HuH-7.5 (cell line): ENCODE results near the gene EXOSC5.
"Not testable (repeated sequence)": the region's sequence is repeated elsewhere in the genome, so short reads cannot be mapped to it uniquely, and the experiment has no call there.

Experiments used
- DNase-seq: peaks from one replicate; pipeline ENCODE4 v3.0.0; 2011; ENCODE audit warnings: low spot score

The EXOSC5 gene

GRCh38 chr19:41366089-41366488, 31.1 kb downstream of the EXOSC5 start:
- no peak for DNase-seq

GRCh38 chr19:41364524-41365391, 32.4 kb downstream of the EXOSC5 start:
- no peak for DNase-seq

GRCh38 chr19:41363753-41364523, 33.2 kb downstream of the EXOSC5 start, which contains the start of gene B9D2:
Gene B9D2 (minus strand): TSS chr19:41364149. CDS start chr19:41363519, 630 bp downstream.
- peak; percentile 97 for DNase-seq

GRCh38 chr19:41363371-41363752, 33.8 kb downstream of the EXOSC5 start:
- no peak for DNase-seq

GRCh38 chr19:41362143-41362847, 34.9 kb downstream of the EXOSC5 start:
- DNase-seq = no peak

GRCh38 chr19:41359741-41360140, 37.4 kb downstream of the EXOSC5 start:
- no peak for DNase-seq

GRCh38 chr19:41357746-41358145, 39.4 kb downstream of the EXOSC5 start:
- no peak for DNase-seq

- DNase-seq = no peak
These were observed 40.0 kb downstream of the EXOSC5 start for GRCh38 chr19:41356984-41357739.

GRCh38 chr19:41355802-41356201, 41.4 kb downstream of the EXOSC5 start:
- no peak for DNase-seq

GRCh38 chr19:41355035-41355434, 42.1 kb downstream of the EXOSC5 start:
- DNase-seq = no peak

- no peak for DNase-seq
These were observed 42.7 kb downstream of the EXOSC5 start for GRCh38 chr19:41354343-41354953.

GRCh38 chr19:41353466-41354342, 43.5 kb downstream of the EXOSC5 start, which contains the start of gene TGFB1:
Gene TGFB1 (minus strand): TSS chr19:41353922. CDS start chr19:41353044, 878 bp downstream.
- DNase-seq = peak; percentile 98

GRCh38 chr19:41352609-41353465, 44.3 kb downstream of the EXOSC5 start:
- DNase-seq = peak; percentile 85

- DNase-seq = no peak
These were observed 44.9 kb downstream of the EXOSC5 start for GRCh38 chr19:41352279-41352608.

- no peak for DNase-seq
These were observed 45.6 kb downstream of the EXOSC5 start for GRCh38 chr19:41351339-41352245.

- DNase-seq = no peak
These were observed 46.3 kb downstream of the EXOSC5 start for GRCh38 chr19:41350735-41351338.

- DNase-seq = not testable (repeated sequence)
These were observed 50.2 kb downstream of the EXOSC5 start for GRCh38 chr19:41346916-41347315.

- no peak for DNase-seq
These were observed 53.0 kb downstream of the EXOSC5 start for GRCh38 chr19:41344162-41344561.
